GM19099 (cell line): ENCODE data around the gene ADAM15.

Source experiments
- POLR2A ChIP-seq: IDR thresholded peaks from 3 replicates; pipeline ENCODE4 v1.6.1; 2011; ENCODE audit warnings: low read depth; ENCODE audit not compliant: insufficient read length; ENCODE audit errors: extremely low read depth

The ADAM15 gene

GRCh38 chr1:155092641-155093040 lies 41.5 kb downstream of the ADAM15 start:
- TF ChIP-seq POLR2A, result no peak

DNA sequence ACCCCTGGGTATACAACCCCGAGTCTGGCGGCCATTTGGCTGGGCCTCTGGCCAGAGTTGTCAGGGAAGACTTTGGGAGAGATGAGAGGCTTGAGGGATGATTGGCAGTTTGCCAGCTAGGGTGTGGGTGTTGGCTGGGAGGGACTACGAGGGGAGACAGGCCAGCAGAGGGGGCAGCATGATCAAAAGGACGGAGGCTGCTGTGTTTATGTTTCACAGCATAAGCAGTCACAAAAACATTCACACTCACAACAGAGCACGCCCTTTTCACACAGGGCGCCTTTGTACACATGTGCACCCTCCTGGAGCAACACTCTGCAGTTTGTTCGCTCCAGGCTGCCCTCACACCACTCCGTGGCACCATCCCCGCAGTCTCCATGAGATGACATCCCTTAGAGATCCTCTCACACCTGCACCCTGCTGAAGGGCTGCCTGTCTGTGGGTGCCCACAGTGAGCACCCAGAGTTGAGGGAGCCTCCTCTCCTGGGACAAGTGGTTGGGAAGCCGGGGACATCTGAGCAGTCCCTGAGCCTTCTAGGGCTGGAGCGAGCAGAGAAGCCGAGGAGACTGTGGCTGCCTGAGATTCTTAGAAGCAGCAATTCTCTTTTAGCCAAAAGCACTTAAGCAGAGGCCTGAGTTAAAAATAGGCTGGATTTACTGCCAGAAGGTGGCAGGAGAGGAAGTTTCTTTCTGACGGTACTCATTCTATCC lies 43.0 kb downstream of the ADAM15 start:
- TF ChIP-seq POLR2A, result no peak

DNA sequence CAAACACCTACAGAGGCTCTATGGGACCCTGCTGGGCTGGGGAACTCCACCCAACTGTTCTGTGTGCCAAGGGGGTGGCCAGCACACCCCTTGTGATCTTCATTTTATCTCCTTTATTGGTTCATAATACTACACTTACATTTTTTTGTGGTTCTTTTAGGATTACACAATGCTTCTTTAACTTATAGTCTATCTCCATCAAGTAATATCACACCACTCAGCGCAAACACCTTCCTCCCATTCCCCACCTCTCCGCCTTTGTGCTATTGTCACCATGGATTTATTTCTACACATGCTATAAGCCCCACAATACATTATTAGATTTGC lies 43.5 kb downstream of the ADAM15 start:
- TF ChIP-seq POLR2A, result no peak

DNA sequence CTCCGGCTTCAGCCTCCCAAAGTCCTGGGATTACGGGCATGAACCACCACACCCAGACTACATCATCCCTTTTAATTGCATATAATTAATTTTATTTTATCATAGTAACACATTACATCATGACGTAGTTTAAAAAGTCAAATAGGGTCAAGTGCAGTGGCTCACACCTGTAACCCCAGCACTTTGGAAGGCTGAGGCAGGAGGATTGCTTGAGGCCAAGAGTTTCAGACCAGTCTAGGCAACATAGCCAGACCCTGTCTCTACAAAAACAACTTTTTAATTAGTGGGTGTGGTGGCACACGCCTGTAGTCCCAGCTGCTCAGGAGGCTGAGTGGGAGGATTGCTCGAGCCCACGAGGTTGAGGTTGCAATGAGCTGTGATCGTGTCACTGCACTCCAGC lies 48.2 kb downstream of the ADAM15 start:
- TF ChIP-seq POLR2A, result no peak

GRCh38 chr1:155103325-155103724 lies 52.2 kb downstream of the ADAM15 start:
- no peak for TF ChIP-seq POLR2A

DNA sequence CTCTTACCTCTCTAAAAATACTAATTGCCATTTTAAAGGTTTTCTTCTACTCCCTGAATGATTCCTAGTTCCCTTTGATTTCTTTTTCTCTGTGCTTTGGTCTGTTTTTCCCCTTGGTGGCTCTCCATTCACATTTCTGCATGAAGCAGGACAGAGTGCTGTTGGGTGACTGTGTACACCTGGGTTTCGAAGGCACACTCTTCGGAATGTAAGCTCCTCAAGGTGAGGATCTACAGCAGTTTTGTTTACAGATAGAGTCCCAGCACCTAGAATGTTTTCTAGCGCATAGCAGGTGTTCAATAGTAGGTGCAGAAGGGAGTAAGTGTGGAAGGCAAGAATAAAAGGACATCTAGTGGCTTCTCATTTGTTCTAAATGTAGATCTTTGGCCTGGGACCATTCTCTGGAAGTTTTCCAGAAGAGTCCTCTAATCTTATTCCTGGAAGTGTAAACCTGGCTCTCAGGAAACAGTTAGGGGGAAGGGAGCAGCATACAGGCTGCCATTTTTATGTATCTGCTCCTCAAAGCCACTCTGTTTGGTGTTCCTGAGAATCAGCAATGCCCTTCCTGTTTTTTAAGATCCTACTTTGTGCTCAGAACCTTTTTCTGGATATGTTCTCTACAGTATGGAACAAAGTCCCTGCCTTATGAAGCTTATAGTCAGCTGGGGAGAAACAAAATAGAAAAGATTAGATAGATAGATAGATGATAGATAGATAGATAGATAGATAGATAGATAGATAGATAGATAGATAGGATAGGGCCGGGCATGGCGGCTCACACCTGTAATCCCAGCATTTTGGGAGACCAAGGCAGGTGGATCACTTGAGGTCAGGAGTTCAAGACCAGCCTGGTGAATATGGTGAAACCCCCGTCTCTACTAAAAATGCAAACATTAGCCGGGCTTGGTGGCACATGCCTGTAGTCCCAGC lies 53.8 kb downstream of the ADAM15 start:
- TF ChIP-seq POLR2A, result no peak

- no peak for TF ChIP-seq POLR2A
Measured at GRCh38 chr1:155105604-155106011, 54.5 kb downstream of the ADAM15 start.

DNA sequence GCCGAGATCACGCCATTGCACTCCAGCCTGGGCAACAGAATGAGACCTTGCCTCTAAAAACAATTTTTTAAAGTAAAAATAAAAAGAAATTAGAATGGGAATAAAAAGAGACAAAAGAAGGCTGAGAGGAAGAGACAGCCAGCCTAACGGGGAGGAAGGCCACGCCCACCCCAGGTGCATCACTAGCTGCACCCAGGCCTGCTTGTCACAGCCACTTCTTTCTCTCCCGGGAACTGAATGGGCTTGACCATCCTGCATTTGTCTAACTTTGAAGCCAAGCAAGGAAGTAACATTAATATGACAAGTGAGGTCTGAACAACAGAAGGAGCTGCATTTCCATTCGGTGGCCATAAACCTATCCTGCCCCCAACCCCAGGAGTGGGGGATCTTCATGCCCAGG lies 55.7 kb downstream of the ADAM15 start:
- no peak for TF ChIP-seq POLR2A

GRCh38 chr1:155107309-155108264 lies 56.5 kb downstream of the ADAM15 start:
- TF ChIP-seq POLR2A, result no peak

GRCh38 chr1:155108296-155108695 lies 57.2 kb downstream of the ADAM15 start:
- TF ChIP-seq POLR2A, result no peak

- no peak for TF ChIP-seq POLR2A
Measured at GRCh38 chr1:155110381-155110780, 59.3 kb downstream of the ADAM15 start.

GRCh38 chr1:155110826-155111225 lies 59.7 kb downstream of the ADAM15 start:
- no peak for TF ChIP-seq POLR2A
